OCI-LY1 (cell line): ENCODE measurements around the gene FABP2.
"Not testable (repeated sequence)": the region's sequence is repeated elsewhere in the genome, so short reads cannot be mapped to it uniquely, and the experiment has no call there.

Experiments used
- H2AFZ ChIP-seq: fragments of 200-600 bp; sonication (generic), shearing (Covaris generic); 2 replicates; pipeline ENCODE4 v1.6.0; 2014; ENCODE audit warnings: antibody characterized with exemption, mild to moderate bottlenecking, low read length
- H3F3A ChIP-seq: fragments of 200-600 bp; sonication (generic), shearing (Covaris generic); 2 replicates; pipeline ENCODE4 v1.6.0; 2014; ENCODE audit warnings: mild to moderate bottlenecking, antibody characterized with exemption, low read length, moderate library complexity; ENCODE audit not compliant: insufficient read depth
- H3K27ac ChIP-seq: fragments of 200-600 bp; sonication (generic); 2 replicates; pipeline ENCODE4 v1.5.1; 2014; ENCODE audit warnings: low read length, mixed run types, mild to moderate bottlenecking, low read depth; ENCODE audit not compliant: poor library complexity, severe bottlenecking
- H3K27me3 ChIP-seq: fragments of 200-600 bp; sonication (generic); 2 replicates; pipeline ENCODE4 v1.6.0; 2014; ENCODE audit warnings: antibody characterized with exemption, mild to moderate bottlenecking, low read length, moderate library complexity; ENCODE audit not compliant: insufficient read depth
- H3K36me3 ChIP-seq: fragments of 200-600 bp; sonication (generic); 2 replicates; pipeline ENCODE4 v1.6.1; 2014; ENCODE audit warnings: mild to moderate bottlenecking, antibody characterized with exemption, low read length, moderate library complexity, mixed read lengths; ENCODE audit not compliant: insufficient read depth
- H3K4me1 ChIP-seq: fragments of 200-600 bp; sonication (generic); 2 replicates; pipeline ENCODE4 v1.5.1; 2014; ENCODE audit warnings: mild to moderate bottlenecking, low read length, moderate library complexity; ENCODE audit not compliant: insufficient read depth, severe bottlenecking
- H3K4me2 ChIP-seq: fragments of 200-600 bp; sonication (generic), shearing (Covaris generic); 2 replicates; pipeline ENCODE4 v1.6.1; 2014; ENCODE audit warnings: low read length
- H3K4me3 ChIP-seq: fragments of 200-600 bp; sonication (generic); 2 replicates; pipeline ENCODE4 v1.5.1; 2014; ENCODE audit warnings: low read length, low read depth, mild to moderate bottlenecking, mixed read lengths; ENCODE audit not compliant: poor library complexity, severe bottlenecking
- H3K79me2 ChIP-seq: fragments of 200-600 bp; shearing (Covaris generic); 2 replicates; pipeline ENCODE4 v1.6.1; 2016; ENCODE audit warnings: mixed run types, low read length, mixed read lengths; ENCODE audit not compliant: insufficient read depth
- H3K9ac ChIP-seq: fragments of 200-600 bp; sonication (generic), shearing (Covaris generic); 2 replicates; pipeline ENCODE4 v1.6.1; 2014; ENCODE audit warnings: mild to moderate bottlenecking, low read length, mixed read lengths
- H3K9me2 ChIP-seq: fragments of 200-600 bp; sonication (generic), shearing (Covaris generic); 2 replicates; pipeline ENCODE4 v1.6.1; 2014; ENCODE audit warnings: low read depth, mild to moderate bottlenecking, low read length, mixed read lengths
- H3K9me3 ChIP-seq: fragments of 200-600 bp; shearing (Covaris generic); 2 replicates; pipeline ENCODE4 v1.6.1; 2014; ENCODE audit warnings: low read length, mixed read lengths
- H4K20me1 ChIP-seq: fragments of 200-600 bp; sonication (generic), shearing (Covaris generic); 2 replicates; pipeline ENCODE4 v1.6.0; 2016; ENCODE audit warnings: mild to moderate bottlenecking, low read length; ENCODE audit not compliant: insufficient read depth
- CTCF ChIP-seq: fragments of 200-600 bp; sonication (generic), shearing (Covaris generic); IDR thresholded peaks from 2 replicates; pipeline ENCODE4 v1.5.1; 2017; ENCODE audit warnings: mild to moderate bottlenecking, antibody characterized with exemption, low read length, moderate library complexity, mixed read lengths
- EZH2 ChIP-seq: fragments of 200-600 bp; sonication (generic), shearing (Covaris generic); IDR thresholded peaks from 2 replicates; pipeline ENCODE4 v1.8.0; 2017; ENCODE audit warnings: borderline replicate concordance, mixed run types, mild to moderate bottlenecking, antibody characterized with exemption, low read length, moderate library complexity, mixed read lengths

The FABP2 gene

GRCh38 chr4:119321921-119322687 lies at the start of gene FABP2:
Gene FABP2, minus strand, starts transcription at chr4:119322138. Its CDS starts 36 bp downstream, at chr4:119322102.
- Histone ChIP-seq H3K9me3 (no peaks in the 10 kb centered on the region), H4K20me1 (no peaks in the 10 kb centered on the region), H3K9me2 (no peaks in the 10 kb centered on the region), H3K79me2 (no peaks in the 10 kb centered on the region), H3K4me2 (no peak within 1 kb of the TSS), H2AFZ (no peak within 1 kb of the TSS), H3K4me1 (no peaks in the 10 kb centered on the region), H3K36me3 (no peaks in the 10 kb centered on the region), H3K27me3 (no peaks in the 10 kb centered on the region), H3K4me3 (no peak within 1 kb of the TSS), H3K27ac (no peak within 1 kb of the TSS), H3F3A (no peaks in the 10 kb centered on the region), H3K9ac (no peak within 1 kb of the TSS)
- no peak for TF ChIP-seq EZH2
- TF ChIP-seq CTCF = no peak

- not testable (repeated sequence) for H2AFZ ChIP-seq, H3F3A ChIP-seq, H3K36me3 ChIP-seq, H4K20me1 ChIP-seq, H3K27me3 ChIP-seq, H3K9me3 ChIP-seq, H3K9me2 ChIP-seq, H3K9ac ChIP-seq, H3K4me3 ChIP-seq, H3K27ac ChIP-seq, H3K79me2 ChIP-seq
- peaks cover 17% of the 10 kb centered on the region for H3K4me1 ChIP-seq
- H3K4me2 ChIP-seq = peak overlapping the region; percentile 39; the same call in 1 of the 2 replicates
Observed at GRCh38 chr4:119370951-119371683, 49.2 kb upstream of the FABP2 start.

- not testable (repeated sequence) for H3K27me3 ChIP-seq, H3K9ac ChIP-seq, H2AFZ ChIP-seq, H3F3A ChIP-seq, H3K9me2 ChIP-seq, H3K36me3 ChIP-seq, H3K9me3 ChIP-seq, H3K79me2 ChIP-seq, H3K27ac ChIP-seq, H3K4me3 ChIP-seq, H4K20me1 ChIP-seq
- peaks cover 17% of the 10 kb centered on the region for H3K4me1 ChIP-seq
- H3K4me2 ChIP-seq = peak overlapping the region; percentile 39; the same call in 1 of the 2 replicates
Observed at GRCh38 chr4:119370392-119370791, 48.5 kb upstream of the FABP2 start.

GRCh38 chr4:119366802-119367201 lies 44.9 kb upstream of the FABP2 start:
- not testable (repeated sequence) for H3K27ac ChIP-seq, H3K27me3 ChIP-seq, H3F3A ChIP-seq, H3K9me2 ChIP-seq, H3K4me2 ChIP-seq, H2AFZ ChIP-seq, H3K9me3 ChIP-seq, H4K20me1 ChIP-seq, H3K9ac ChIP-seq, H3K79me2 ChIP-seq, H3K4me3 ChIP-seq, H3K36me3 ChIP-seq
- H3K4me1 ChIP-seq = peaks cover 17% of the 10 kb centered on the region

- not testable (repeated sequence) for H3K9me3 ChIP-seq, H2AFZ ChIP-seq, H4K20me1 ChIP-seq, H3K9ac ChIP-seq, H3K9me2 ChIP-seq, H3F3A ChIP-seq, H3K4me2 ChIP-seq, H3K79me2 ChIP-seq, H3K4me3 ChIP-seq, H3K27ac ChIP-seq, H3K27me3 ChIP-seq, H3K4me1 ChIP-seq, H3K36me3 ChIP-seq
Observed at GRCh38 chr4:119364203-119364602, 42.3 kb upstream of the FABP2 start.

GRCh38 chr4:119363372-119363771 lies 41.4 kb upstream of the FABP2 start:
- not testable (repeated sequence) for H3K79me2 ChIP-seq, H3K27ac ChIP-seq, H2AFZ ChIP-seq, H3K9me2 ChIP-seq, H3K4me2 ChIP-seq, H3K4me3 ChIP-seq, H3K9ac ChIP-seq, H3K4me1 ChIP-seq, H3K36me3 ChIP-seq, H4K20me1 ChIP-seq, H3K27me3 ChIP-seq, H3K9me3 ChIP-seq, H3F3A ChIP-seq
